HAP-1 (cell line): ENCODE results near the gene NOL12.

ENCODE experiments used
- DNase-seq, 2 experiments: peaks; one replicate each; pipeline ENCODE4 v3.0.0-alpha.2; 2016 to 2020; ENCODE audit warnings: low spot score in 2 of 2
- H3K27me3 ChIP-seq: fragments of 250-450 bp; sonication (Bioruptor Pico); 2 replicates; pipeline ENCODE4 v1.5.1; 2020; ENCODE audit warnings: low read depth, mild to moderate bottlenecking, moderate library complexity
- H3K36me3 ChIP-seq: fragments of 250-450 bp; sonication (Bioruptor Pico); replicated peaks from 2 replicates; pipeline ENCODE4 v1.5.1; 2020; ENCODE audit warnings: mild to moderate bottlenecking
- H3K4me1 ChIP-seq: fragments of 250-450 bp; sonication (Bioruptor Pico); 2 replicates; pipeline ENCODE4 v1.5.1; 2020; ENCODE audit warnings: mild to moderate bottlenecking
- H3K4me3 ChIP-seq: fragments of 250-450 bp; sonication (Bioruptor Pico); 2 replicates; pipeline ENCODE4 v1.5.1; 2020; ENCODE audit warnings: mild to moderate bottlenecking, moderate library complexity
- H3K9me3 ChIP-seq: fragments of 250-450 bp; sonication (Bioruptor Pico); 2 replicates; pipeline ENCODE4 v1.5.1; 2020; ENCODE audit warnings: mild to moderate bottlenecking, moderate library complexity
- in situ Hi-C: fragments of 300-500 bp; cut with MboI; formaldehyde crosslinking; loops from 3 replicates; pipeline ENCODE4 v1.14.3; 2020; ENCODE audit warnings: low sequenced_read_pairs, inconsistent platforms, mixed read lengths

The NOL12 gene, protein sequence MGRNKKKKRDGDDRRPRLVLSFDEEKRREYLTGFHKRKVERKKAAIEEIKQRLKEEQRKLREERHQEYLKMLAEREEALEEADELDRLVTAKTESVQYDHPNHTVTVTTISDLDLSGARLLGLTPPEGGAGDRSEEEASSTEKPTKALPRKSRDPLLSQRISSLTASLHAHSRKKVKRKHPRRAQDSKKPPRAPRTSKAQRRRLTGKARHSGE

DNA sequence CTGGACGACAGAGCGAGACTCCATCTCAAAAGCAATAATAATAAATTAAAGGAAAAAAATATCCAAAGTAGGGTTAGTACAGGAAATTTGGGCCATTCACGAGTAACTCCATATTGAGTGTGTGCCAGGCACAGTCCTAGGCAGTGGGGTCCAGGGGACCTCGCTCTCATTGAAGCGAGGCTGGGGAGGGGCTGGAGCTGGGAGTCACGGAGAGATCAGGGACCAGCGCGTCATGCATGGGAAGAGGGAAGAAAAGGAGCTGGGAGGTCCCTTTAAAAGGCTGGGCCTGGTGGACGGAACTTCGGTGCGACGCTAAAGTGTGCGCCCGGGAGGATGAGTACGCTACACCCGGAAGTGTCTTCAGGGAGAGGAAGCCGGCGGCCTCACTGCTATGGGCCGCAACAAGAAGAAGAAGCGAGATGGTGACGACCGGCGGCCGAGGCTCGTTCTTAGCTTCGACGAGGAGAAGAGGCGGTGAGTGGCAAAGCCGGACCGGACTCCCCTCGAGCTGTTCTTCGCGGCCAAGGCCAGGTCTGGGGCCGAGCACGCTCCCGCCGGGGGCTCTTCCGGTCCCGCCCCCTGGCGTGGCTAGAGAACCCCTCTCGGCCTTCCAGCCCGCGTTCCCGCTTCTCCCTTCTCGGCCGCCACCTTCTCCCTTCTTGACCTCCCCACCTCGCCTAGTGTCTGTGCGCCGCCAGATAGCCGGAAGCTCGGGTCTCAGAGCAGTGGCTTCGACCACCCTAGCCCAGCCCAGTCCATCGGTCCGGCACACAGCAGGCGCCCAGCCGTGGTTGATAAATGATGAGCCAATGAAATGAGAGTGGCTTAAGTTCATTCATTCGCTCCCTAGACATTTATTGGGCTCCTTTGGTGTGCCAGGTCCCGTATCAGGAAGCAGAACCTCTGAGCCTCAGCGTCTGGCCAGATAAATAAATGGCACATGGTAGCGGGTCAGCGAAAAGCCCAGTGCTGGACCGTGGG, at the start of gene NOL12:
TSS of gene NOL12 (plus strand) at position 342 of the 981 bp plus-strand sequence. CDS start at position 392, 50 bp downstream.
- Histone ChIP-seq H3K4me1 (peaks cover 2% of the 10 kb centered on the region; the same call in 1 of the 2 replicates), H3K27me3 (no peaks in the 10 kb centered on the region), H3K36me3 (peaks cover 27% of the 10 kb centered on the region), H3K4me3 (peak within 1 kb of the TSS; percentile 79), H3K9me3 (no peaks in the 10 kb centered on the region)
- peak; percentile 84 to 89 for DNase-seq
- in situ Hi-C loops = no loop called here

DNA sequence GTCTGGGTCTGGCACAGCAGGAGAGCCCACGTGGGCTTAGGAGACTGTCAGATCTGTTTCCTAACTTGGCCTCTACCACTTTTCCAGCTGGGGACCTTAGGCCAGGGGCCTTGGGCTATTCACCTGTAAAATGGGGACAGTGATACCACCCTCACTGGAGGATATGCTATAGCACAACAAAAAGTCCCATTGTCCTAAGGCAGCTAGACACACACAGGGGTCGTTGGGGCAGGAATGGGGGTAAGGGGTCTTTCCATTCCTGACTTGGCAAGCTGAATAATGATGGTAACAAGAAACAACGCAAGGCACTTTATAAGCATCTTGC, 49.2 kb upstream of the NOL12 start:
- H3K36me3 ChIP-seq = peaks cover 3% of the 10 kb centered on the region; the same call in 1 of the 2 replicates
- H3K4me1 ChIP-seq = peaks cover 5% of the 10 kb centered on the region; the same call in 1 of the 2 replicates
- in situ Hi-C loops = no loop called here
- no peaks in the 10 kb centered on the region for H3K9me3 ChIP-seq
- no peak overlapping the region for H3K4me3 ChIP-seq
- H3K27me3 ChIP-seq = no peaks in the 10 kb centered on the region
- DNase-seq = no peak

DNA sequence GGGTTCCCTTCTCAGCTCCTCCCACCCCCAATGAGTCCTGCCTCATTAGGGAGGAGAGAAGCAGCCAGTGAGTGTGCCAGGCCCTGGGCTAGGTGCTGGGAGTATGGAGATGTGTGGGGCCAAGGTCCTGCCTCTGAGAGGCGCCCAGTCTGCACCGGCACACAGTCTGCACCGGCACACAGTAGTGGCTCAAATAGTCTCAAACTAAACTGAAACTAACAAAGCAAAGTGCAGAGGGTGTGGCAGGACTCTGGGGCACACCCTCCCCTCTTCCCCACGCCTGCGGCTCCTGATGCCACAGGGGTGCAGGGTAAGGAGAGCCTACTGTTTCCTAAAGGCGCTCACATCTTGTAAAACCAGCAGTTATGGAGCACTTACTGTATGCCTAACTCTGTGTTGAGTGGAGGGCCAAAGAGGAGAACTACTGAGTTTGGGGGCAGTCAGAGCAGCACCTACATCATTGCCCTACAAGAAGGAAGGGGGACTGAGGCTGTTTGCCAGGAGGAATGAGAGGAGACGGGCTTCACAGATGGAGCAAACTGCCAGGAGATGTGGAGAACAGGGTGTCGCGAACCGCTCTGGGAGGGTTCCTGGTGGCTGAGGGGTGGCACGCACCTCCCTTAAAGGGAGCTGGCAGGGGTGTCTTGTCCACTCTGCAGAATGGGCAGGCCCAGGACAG, 47.6 kb upstream of the NOL12 start:
- no peaks in the 10 kb centered on the region for H3K27me3 ChIP-seq
- in situ Hi-C loops = no loop called here
- DNase-seq = no peak

DNA sequence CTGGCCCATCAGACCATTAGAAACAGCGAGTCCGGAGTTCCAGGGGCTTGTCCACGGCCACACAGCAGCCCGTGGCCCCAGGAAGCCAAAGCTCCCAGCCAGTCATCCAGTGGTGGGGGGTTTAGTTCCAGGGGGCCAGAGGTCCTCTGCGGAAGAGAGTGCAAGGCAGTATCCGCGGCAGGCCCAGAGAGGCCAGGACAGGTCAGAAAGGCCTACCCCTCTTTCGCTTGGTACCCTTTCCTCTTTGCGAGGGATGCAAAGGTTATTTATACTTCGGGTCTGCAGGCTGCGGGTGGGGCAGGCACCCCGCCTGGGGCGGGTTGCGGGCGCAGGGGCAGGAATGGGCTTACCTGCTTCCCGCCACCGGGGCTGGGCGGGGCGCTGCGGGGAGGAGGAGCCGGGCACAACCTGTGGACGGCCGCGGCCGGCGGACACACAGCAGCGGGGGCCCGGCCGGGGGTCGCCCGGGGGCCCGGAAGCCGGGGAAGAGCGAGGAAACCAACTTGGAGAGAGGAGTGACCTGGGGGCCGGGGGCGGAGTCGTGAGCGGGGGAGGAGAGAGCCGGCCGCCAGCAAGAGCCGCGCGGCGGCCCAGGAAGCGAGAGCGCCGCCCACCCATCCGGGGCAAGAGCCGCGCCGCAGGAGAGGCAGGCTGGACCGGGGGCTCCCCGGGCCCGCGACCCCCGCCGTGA, 46.9 kb upstream of the NOL12 start, which contains the start of gene SH3BP1:
TSS of gene SH3BP1 (plus strand) at position 600 of the 691 bp plus-strand sequence. CDS start 119 bp downstream, outside the sequence.
- in situ Hi-C loops = no loop called here
- Histone ChIP-seq H3K4me3 (peak within 1 kb of the TSS; percentile 44), H3K9me3 (no peaks in the 10 kb centered on the region), H3K27me3 (no peaks in the 10 kb centered on the region), H3K36me3 (peaks cover 7% of the 10 kb centered on the region; the same call in 1 of the 2 replicates), H3K4me1 (peaks cover 5% of the 10 kb centered on the region; the same call in 1 of the 2 replicates)
- peak; percentile 69 to 84 for DNase-seq

More for the DNA sequence above, 47.6 kb upstream of the NOL12 start:
- Histone ChIP-seq H3K4me3 (no peak overlapping the region), H3K36me3 (0 out of 2 replicates have a peak, but pooled peaks cover 3% of the 10 kb centered on the region), H3K4me1 (peaks cover 5% of the 10 kb centered on the region; the same call in 1 of the 2 replicates), H3K9me3 (no peaks in the 10 kb centered on the region)

DNA sequence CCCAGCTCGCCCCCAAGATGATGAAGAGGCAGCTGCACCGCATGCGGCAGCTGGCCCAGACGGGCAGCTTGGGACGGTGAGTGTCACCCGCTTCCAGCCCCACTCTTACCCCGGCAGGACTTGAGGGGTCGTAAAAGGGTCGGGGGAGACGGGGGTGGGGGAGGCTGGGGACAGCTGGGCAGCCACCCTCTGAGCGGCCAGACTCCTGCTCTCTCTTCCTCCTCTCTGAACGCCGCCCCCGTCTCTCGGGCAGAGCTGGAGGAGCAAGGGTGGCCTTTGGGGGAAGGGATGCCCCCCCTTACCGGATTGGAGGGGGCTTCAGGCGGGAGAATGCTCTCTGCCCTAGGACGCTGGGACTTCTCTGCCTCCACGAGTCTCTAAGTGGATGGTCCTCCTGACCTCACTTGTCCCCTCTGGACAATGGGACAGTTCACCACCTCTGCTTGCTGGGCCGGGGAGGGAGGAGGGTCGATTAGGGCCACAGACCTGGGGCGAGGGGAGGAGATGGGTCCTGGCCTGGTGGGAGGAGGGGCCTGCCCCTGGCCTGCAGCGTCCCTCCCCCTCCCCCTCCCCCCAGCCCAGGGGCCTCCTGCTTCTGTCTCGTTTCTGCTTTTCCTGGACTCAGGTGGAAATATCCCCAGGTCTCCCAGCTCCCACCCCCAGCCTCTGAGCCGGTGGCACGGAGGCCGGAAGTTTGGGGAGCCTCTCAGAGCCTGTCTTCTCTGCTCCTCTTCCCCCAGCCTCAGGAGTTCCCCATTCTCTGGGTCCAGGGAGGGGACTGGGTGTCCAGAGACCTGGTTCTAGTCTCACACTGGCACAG, 46.2 kb upstream of the NOL12 start:
- in situ Hi-C loops = no loop called here
- peaks cover 5% of the 10 kb centered on the region; the same call in 1 of the 2 replicates for H3K4me1 ChIP-seq

DNA sequence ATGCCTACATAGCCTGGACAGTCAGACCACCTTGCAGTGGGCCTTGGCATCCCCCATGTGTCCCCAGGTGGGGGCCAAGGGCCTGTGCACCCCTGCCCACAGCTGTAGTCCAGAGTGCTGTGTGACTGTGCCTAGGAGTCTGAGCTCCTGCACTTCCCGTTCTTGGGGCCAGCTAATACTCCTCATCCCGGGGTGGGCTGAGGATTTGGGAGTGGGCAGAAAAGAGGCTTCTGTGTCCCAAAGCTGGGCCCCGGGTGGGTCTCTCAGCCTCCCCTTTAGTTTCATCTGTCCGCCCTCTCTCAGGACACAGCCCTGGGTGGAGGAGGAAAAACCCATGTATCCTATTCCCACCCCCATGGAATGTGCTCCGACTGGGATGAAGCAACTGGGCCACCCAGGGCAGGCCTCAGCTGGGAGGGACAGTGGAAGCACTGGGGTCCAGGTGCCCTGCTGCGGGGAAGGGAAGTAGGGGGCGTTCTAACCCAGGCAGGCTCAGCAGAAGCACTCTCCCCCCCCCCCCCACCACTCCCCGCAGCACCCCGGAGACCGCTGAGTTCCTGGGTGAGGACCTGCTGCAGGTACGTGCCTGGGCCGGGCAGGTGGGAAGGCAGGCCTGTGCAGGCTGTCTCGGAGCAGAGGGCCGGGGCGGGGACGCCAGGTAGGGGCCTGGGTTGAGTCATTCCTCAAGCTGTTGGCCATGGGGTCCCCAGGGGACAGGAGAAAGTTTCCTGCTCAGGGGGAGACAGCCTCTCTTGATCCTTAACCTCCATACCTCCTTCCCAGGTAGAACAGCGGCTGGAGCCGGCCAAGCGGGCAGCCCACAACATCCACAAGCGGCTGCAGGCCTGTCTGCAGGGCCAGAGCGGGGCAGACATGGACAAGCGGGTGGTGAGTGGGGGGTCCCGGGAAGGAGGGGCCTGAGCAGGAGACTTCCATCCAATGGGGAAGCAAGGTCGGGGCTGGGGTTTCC, 45.3 kb upstream of the NOL12 start:
- DNase-seq = no peak
- H3K27me3 ChIP-seq = no peaks in the 10 kb centered on the region
- in situ Hi-C loops = no loop called here
- no peaks in the 10 kb centered on the region for H3K9me3 ChIP-seq
- peak overlapping the region; percentile 44 for H3K4me3 ChIP-seq
- peaks cover 5% of the 10 kb centered on the region; the same call in 1 of the 2 replicates for H3K4me1 ChIP-seq
- peaks cover 7% of the 10 kb centered on the region; the same call in 1 of the 2 replicates for H3K36me3 ChIP-seq

More for the DNA sequence above, 46.2 kb upstream of the NOL12 start:
- Histone ChIP-seq H3K9me3 (no peaks in the 10 kb centered on the region), H3K4me3 (peak overlapping the region; percentile 44), H3K36me3 (peaks cover 7% of the 10 kb centered on the region; the same call in 1 of the 2 replicates), H3K27me3 (no peaks in the 10 kb centered on the region)
- DNase-seq = peak in 1 of 2 experiments; percentile 65

DNA sequence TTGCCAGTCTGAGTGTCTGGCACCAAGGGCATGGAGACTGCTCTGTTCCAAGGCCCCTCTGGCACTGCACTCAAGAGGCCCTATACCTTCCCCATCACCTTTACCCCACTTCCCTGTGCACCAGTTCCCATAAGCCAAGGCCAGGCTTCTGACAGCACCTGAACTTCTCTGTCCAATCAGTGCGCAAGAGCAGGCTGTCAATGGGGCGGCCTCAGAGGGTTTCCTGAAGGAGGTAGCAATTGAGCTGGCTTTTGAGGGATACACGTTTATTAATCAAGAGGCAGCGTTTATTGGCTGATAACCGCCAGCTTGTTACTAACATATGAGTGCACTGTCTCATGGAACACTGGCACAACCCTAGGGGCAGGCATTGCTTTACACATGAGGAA, 44.6 kb upstream of the NOL12 start:
- in situ Hi-C loops = no loop called here
- peaks cover 7% of the 10 kb centered on the region; the same call in 1 of the 2 replicates for H3K36me3 ChIP-seq
- peaks cover 5% of the 10 kb centered on the region; the same call in 1 of the 2 replicates for H3K4me1 ChIP-seq
- no peak overlapping the region for H3K4me3 ChIP-seq
- DNase-seq = no peak
- no peaks in the 10 kb centered on the region for H3K27me3 ChIP-seq
- H3K9me3 ChIP-seq = no peaks in the 10 kb centered on the region

DNA sequence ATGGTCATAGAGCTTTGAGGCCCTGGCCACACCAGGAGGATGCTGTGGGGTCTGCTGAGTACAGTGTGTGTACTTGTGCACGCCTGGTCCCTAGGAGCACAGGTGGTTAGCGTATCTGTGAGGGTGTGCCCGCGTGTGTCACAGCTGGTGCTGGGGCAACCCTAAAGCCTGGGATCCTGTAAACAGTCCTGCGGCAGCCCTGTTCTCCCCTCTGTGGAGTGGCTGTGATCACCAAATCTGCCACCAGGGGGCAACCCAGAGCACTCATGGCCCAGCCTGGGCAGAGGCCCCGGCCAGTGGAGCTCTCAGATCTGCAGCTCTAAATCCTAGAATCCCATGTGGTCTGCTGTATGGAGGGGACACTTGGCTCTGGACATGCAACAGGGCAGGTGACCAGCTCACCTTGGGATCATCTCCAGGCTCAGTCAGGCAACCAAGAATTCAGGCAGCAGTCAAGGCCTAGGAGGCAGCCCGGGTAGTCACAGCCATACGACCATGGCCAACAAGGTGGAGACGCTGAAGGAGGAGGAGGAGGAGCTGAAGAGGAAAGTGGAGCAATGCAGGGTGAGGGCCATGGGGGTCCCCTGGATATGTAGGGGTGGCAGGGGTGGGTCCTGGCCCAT, 42.8 kb upstream of the NOL12 start:
- Histone ChIP-seq H3K27me3 (no peaks in the 10 kb centered on the region), H3K36me3 (peaks cover 13% of the 10 kb centered on the region; the same call in 1 of the 2 replicates), H3K9me3 (no peaks in the 10 kb centered on the region), H3K4me3 (no peak overlapping the region), H3K4me1 (peaks cover 5% of the 10 kb centered on the region; the same call in 1 of the 2 replicates)
- in situ Hi-C loops = no loop called here
- DNase-seq = peak; percentile 41 to 93

DNA sequence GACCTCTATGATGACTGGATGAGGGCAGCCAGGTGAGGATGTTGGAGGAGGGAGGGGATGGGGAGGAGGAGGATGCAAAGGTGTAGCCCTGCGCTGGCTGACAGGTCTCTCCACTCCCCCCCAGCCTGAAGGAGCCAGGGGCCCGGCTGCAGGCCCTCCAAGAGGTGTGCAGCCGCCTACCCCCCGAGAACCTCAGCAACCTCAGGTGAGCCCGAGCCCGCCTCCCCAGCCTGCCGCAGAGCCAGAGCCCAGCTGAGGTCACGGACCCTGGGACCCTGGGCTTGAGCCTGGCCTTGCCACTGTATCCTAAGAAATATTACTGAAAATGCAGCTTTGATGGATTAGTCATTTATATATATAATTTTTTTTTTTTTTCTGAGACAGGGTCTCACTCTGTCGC, 38.8 kb upstream of the NOL12 start:
- H3K4me3 ChIP-seq = no peak overlapping the region
- no peak for DNase-seq
- in situ Hi-C loops = no loop called here
- H3K9me3 ChIP-seq = no peaks in the 10 kb centered on the region
- H3K36me3 ChIP-seq = peaks cover 20% of the 10 kb centered on the region
- H3K4me1 ChIP-seq = no peaks in the 10 kb centered on the region
- no peaks in the 10 kb centered on the region for H3K27me3 ChIP-seq

DNA sequence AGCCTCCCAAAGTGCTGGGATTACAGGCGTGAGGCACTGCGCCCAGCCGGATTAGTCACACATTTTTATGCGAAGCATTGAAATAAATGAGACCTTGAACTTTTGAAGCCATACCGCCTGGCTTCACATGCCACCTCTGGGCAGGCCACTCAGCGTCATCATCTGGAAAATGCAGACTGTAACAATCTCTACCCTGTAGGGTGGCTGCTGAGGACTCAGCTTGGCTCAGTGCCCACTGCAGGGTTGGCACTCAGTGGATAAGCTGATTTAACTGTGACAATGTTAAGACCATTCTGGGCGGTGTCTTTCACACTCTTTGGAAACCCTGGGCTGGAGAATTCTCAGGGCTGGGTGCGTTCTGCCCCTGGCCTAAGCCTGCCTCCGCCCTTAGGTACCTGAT, 38.2 kb upstream of the NOL12 start:
- DNase-seq = no peak
- H3K36me3 ChIP-seq = peaks cover 20% of the 10 kb centered on the region
- in situ Hi-C loops = no loop called here
- H3K4me1 ChIP-seq = no peaks in the 10 kb centered on the region
- no peaks in the 10 kb centered on the region for H3K9me3 ChIP-seq
- H3K27me3 ChIP-seq = no peaks in the 10 kb centered on the region
- H3K4me3 ChIP-seq = no peak overlapping the region

DNA sequence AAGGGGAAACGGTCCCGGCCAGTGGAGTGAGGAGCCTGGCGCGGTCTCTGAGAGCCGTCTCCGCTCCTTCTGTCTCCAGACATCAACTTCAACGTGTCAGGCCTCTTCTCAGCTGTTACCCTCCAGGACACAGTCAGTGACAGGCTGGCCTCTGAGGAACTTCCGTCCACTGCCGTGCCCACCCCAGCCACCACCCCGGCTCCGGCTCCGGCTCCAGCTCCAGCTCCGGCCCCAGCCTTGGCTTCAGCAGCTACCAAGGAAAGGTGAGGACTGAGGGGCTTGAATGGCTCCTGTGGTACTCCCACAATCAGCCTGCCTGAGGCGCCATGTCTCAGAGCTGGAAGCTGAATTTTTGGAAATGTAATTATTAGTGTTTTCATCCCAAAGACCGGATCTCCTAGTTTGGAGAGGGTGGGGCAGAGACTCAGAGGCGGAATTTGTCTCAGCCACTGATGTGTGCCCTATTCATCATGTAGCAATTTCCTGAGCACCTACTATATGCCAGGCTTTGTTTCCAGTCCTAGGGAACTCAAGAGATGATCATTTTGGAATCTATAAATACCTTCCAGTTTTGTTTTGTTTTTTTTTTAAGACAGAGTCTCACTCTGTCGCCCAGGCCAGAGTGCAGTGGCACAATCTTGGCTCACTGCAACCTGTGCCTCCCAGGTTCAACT, 35.5 kb upstream of the NOL12 start:
- DNase-seq = no peak
- Histone ChIP-seq H3K9me3 (no peaks in the 10 kb centered on the region), H3K4me3 (no peak overlapping the region), H3K27me3 (no peaks in the 10 kb centered on the region), H3K4me1 (no peaks in the 10 kb centered on the region), H3K36me3 (peaks cover 17% of the 10 kb centered on the region)
- in situ Hi-C loops = no loop called here
